ENCODE data around the gene RADIL. TPM values are rescaled to one million over a fixed set of nuclear protein-coding genes. Genes with fewer than 3 reads are reported as not detected.

The RADIL gene
- total RNA-seq, 4 donors from 2014 or later = 1.5 to 2.6 (median 2.1) TPM

GRCh38 chr7:4800926-4801838, 82.3 kb downstream of the RADIL start:
- no peak for DNase-seq (ENCODE audit: low spot score in 2 of 2)
- no peak for TF ChIP-seq CTCF (IDR thresholded peaks at IDR 0.05)
- TF ChIP-seq POLR2A (IDR thresholded peaks at IDR 0.05) = no peak
- intact Hi-C loops (cut with DNase I; ENCODE audit: low total_unique reads) = loop anchor here (10.0 kb wide), 1 partner anchor 84 kb away; the partner anchor contains the start of gene RADIL
- H3K4me3 ChIP-seq (ENCODE audit: low read depth, poor library complexity, severe bottlenecking) = no peak overlapping the region
- 84 to 86% methylated on average over 21 to 25 of the region's 27 CpGs for WGBS, 2 donors

- intact Hi-C loops (cut with DNase I; ENCODE audit: low total_unique reads) = loop anchor here (10.0 kb wide), 1 partner anchor 84 kb away; the partner anchor contains the start of gene RADIL
- WGBS, 2 donors = 60 to 88% methylated on average over 8 to 9 of the region's 10 CpGs
- H3K4me3 ChIP-seq (ENCODE audit: low read depth, poor library complexity, severe bottlenecking) = no peak overlapping the region
- no peak for DNase-seq (ENCODE audit: low spot score in 2 of 2)
- no peak for TF ChIP-seq POLR2A (IDR thresholded peaks at IDR 0.05)
- TF ChIP-seq CTCF (IDR thresholded peaks at IDR 0.05) = no peak
These were observed 83.0 kb downstream of the RADIL start for GRCh38 chr7:4800487-4800886.

- no peak overlapping the region for H3K4me3 ChIP-seq (ENCODE audit: low read depth, poor library complexity, severe bottlenecking)
- no peak for DNase-seq (ENCODE audit: low spot score in 2 of 2)
- 64 to 82% methylated on average over 3 to 25 of the region's 39 CpGs for WGBS, 2 donors
- intact Hi-C loops (cut with DNase I; ENCODE audit: low total_unique reads) = loop anchor here (10.0 kb wide), 1 partner anchor 85 kb away; the partner anchor contains the start of gene RADIL
- TF ChIP-seq CTCF (IDR thresholded peaks at IDR 0.05) = no peak
- TF ChIP-seq POLR2A (IDR thresholded peaks at IDR 0.05) = no peak
These were observed 83.8 kb downstream of the RADIL start for GRCh38 chr7:4799508-4800268.

GRCh38 chr7:4798706-4799235, 84.7 kb downstream of the RADIL start:
- WGBS, 2 donors = 64 to 71% methylated on average over 14 to 15 of the region's 15 CpGs
- intact Hi-C loops (cut with DNase I; ENCODE audit: low total_unique reads) = no loop called here
- TF ChIP-seq POLR2A (IDR thresholded peaks at IDR 0.05) = no peak
- TF ChIP-seq CTCF (IDR thresholded peaks at IDR 0.05) = no peak
- no peak for DNase-seq (ENCODE audit: low spot score in 2 of 2)
- H3K4me3 ChIP-seq (ENCODE audit: low read depth, poor library complexity, severe bottlenecking) = no peak overlapping the region

GRCh38 chr7:4797858-4798705, 85.4 kb downstream of the RADIL start:
- no peak for DNase-seq (ENCODE audit: low spot score in 2 of 2)
- 34 to 41% methylated on average over 28 to 37 of the region's 37 CpGs for WGBS, 2 donors
- no peak overlapping the region for H3K4me3 ChIP-seq (ENCODE audit: low read depth, poor library complexity, severe bottlenecking)
- intact Hi-C loops (cut with DNase I; ENCODE audit: low total_unique reads) = no loop called here
- TF ChIP-seq CTCF (IDR thresholded peaks at IDR 0.05) (peak in 1 of 3 donors; percentile 17), POLR2A (IDR thresholded peaks at IDR 0.05) (no peak)

Data from lower leg skin (tissue), 4 donors.